NOMO-1 treated with dmso at 0.1 percent for 144 hours (cell line): ENCODE data around the gene STOML2.
A peak's percentile ranks its signal among the peaks of the same experiment; 100 is the strongest.

Source experiments
- DNase-seq: peaks from one replicate; lab custom pipeline; 2025; ENCODE audit not compliant: unreplicated experiment; lab: John Stamatoyannopoulos, UW

STOML2 gene

GRCh38 chr9:35107297-35108290 lies 4.7 kb upstream of the STOML2 start:
- no peak for DNase-seq

GRCh38 chr9:35106343-35106730 lies 3.4 kb upstream of the STOML2 start:
- DNase-seq = no peak

- no peak for DNase-seq
Measured at GRCh38 chr9:35105571-35106342, 2.8 kb upstream of the STOML2 start.

GRCh38 chr9:35105126-35105525 lies 2.2 kb upstream of the STOML2 start:
- DNase-seq = no peak

- DNase-seq = no peak
Measured at GRCh38 chr9:35104586-35104985, 1.7 kb upstream of the STOML2 start.

- no peak for DNase-seq
Measured at GRCh38 chr9:35103660-35104191, 795 bp upstream of the STOML2 start.

GRCh38 chr9:35102465-35102768 lies 514 bp downstream of the STOML2 start:
- DNase-seq = no peak

- DNase-seq = no peak
Measured at GRCh38 chr9:35097573-35097972, 5.4 kb downstream of the STOML2 start.

GRCh38 chr9:35096035-35096849 lies 6.7 kb downstream of the STOML2 start, which contains the start of gene PIGO:
Gene PIGO (minus strand): TSS chr9:35096591. CDS start chr9:35095565, 1,026 bp downstream.
- peak; percentile 90 for DNase-seq

GRCh38 chr9:35091536-35091935 lies 11.4 kb downstream of the STOML2 start:
- DNase-seq = no peak

GRCh38 chr9:35089434-35089833 lies 13.5 kb downstream of the STOML2 start:
- no peak for DNase-seq

GRCh38 chr9:35085078-35085477 lies 17.9 kb downstream of the STOML2 start:
- no peak for DNase-seq

- peak; percentile 95 for DNase-seq
Measured at GRCh38 chr9:35079426-35080341, 23.2 kb downstream of the STOML2 start, which contains the start of gene FANCG. Gene FANCG (minus strand): TSS chr9:35079942. CDS start chr9:35079524, 418 bp downstream.

- DNase-seq = no peak
Measured at GRCh38 chr9:35079041-35079425, 23.9 kb downstream of the STOML2 start.

GRCh38 chr9:35078066-35078465 lies 24.9 kb downstream of the STOML2 start:
- DNase-seq = no peak

GRCh38 chr9:35076848-35077247 lies 26.1 kb downstream of the STOML2 start:
- DNase-seq = no peak

- DNase-seq = no peak
Measured at GRCh38 chr9:35075358-35075757, 27.6 kb downstream of the STOML2 start.

GRCh38 chr9:35074791-35075190 lies 28.1 kb downstream of the STOML2 start:
- no peak for DNase-seq

- no peak for DNase-seq
Measured at GRCh38 chr9:35074141-35074540, 28.8 kb downstream of the STOML2 start.

- DNase-seq = no peak
Measured at GRCh38 chr9:35073279-35073612, 29.7 kb downstream of the STOML2 start.
